RKO (cell line): Measurements from ENCODE around the gene FAM241A.
"Not testable (repeated sequence)": the region's sequence is repeated elsewhere in the genome, so short reads cannot be mapped to it uniquely, and the experiment has no call there.

Experiments
- DNase-seq: peaks from one replicate; pipeline ENCODE4 v3.0.0-alpha.2; 2016; ENCODE audit warnings: low spot score

FAM241A gene

GRCh38 chr4:112173593-112174558 lies 28.6 kb downstream of the FAM241A start:
- DNase-seq, result no peak

- no peak for DNase-seq
Measured at GRCh38 chr4:112175840-112176239, 30.6 kb downstream of the FAM241A start.

- no peak for DNase-seq
Measured at GRCh38 chr4:112176596-112176995, 31.3 kb downstream of the FAM241A start.

GRCh38 chr4:112178741-112179140 lies 33.5 kb downstream of the FAM241A start:
- DNase-seq, result not testable (repeated sequence)

GRCh38 chr4:112181358-112182000 lies 36.2 kb downstream of the FAM241A start:
- DNase-seq, result no peak

GRCh38 chr4:112182604-112183003 lies 37.4 kb downstream of the FAM241A start:
- DNase-seq, result no peak

- DNase-seq, result no peak
Measured at GRCh38 chr4:112183252-112183651, 38.0 kb downstream of the FAM241A start.

GRCh38 chr4:112184438-112184837 lies 39.2 kb downstream of the FAM241A start:
- no peak for DNase-seq

GRCh38 chr4:112185334-112185733 lies 40.1 kb downstream of the FAM241A start:
- no peak for DNase-seq

GRCh38 chr4:112185740-112186670 lies 40.8 kb downstream of the FAM241A start:
- DNase-seq, result no peak

GRCh38 chr4:112189754-112190153 lies 44.5 kb downstream of the FAM241A start:
- no peak for DNase-seq

- DNase-seq, result no peak
Measured at GRCh38 chr4:112190684-112191083, 45.4 kb downstream of the FAM241A start.

- DNase-seq, result no peak
Measured at GRCh38 chr4:112196461-112196860, 51.2 kb downstream of the FAM241A start.

- no peak for DNase-seq
Measured at GRCh38 chr4:112199041-112199440, 53.8 kb downstream of the FAM241A start.

GRCh38 chr4:112201915-112202505 lies 56.8 kb downstream of the FAM241A start:
- DNase-seq, result no peak

- no peak for DNase-seq
Measured at GRCh38 chr4:112203593-112203992, 58.3 kb downstream of the FAM241A start.

- no peak for DNase-seq
Measured at GRCh38 chr4:112206431-112206830, 61.2 kb downstream of the FAM241A start.

- DNase-seq, result not testable (repeated sequence)
Measured at GRCh38 chr4:112208137-112209095, 63.2 kb downstream of the FAM241A start.

- no peak for DNase-seq
Measured at GRCh38 chr4:112210777-112211176, 65.5 kb downstream of the FAM241A start.

- no peak for DNase-seq
Measured at GRCh38 chr4:112213091-112213490, 67.8 kb downstream of the FAM241A start.

GRCh38 chr4:112213856-112214255 lies 68.6 kb downstream of the FAM241A start:
- no peak for DNase-seq
